HepG2 (cell line): ENCODE measurements around the gene PDCD2L.

Experiments used
- NFKBIZ ChIP-seq: IDR thresholded peaks from 2 replicates; pipeline ENCODE4 v1.6.1; 2018; ENCODE audit warnings: missing genetic modification reagents, missing compliant biosample characterization
- PBX3 ChIP-seq: sonication (generic); formaldehyde crosslinking; IDR thresholded peaks from 2 replicates; pipeline ENCODE4 v1.8.1; 2023; ENCODE audit warnings: missing genetic modification reagents, inconsistent platforms, borderline replicate concordance
- POLR2A ChIP-seq, 2 experiments: IDR thresholded peaks; 2 replicates each; pipeline ENCODE4 v1.6.1; 2011; ENCODE audit warnings: low read depth in 2 of 2, low read length in 2 of 2, mild to moderate bottlenecking in 1 of 2, moderate library complexity in 1 of 2; ENCODE audit not compliant: insufficient read depth in 1 of 2
- ZNF235 ChIP-seq: sonication (generic); formaldehyde crosslinking; IDR thresholded peaks from 2 replicates; pipeline ENCODE4 v1.8.1; 2023; ENCODE audit warnings: mild to moderate bottlenecking, missing genetic modification reagents, borderline replicate concordance

- TF ChIP-seq POLR2A (IDR thresholded peaks at IDR 0.05; ENCODE audit: insufficient read depth in 1 of 2, low read depth in 2 of 2, low read length in 2 of 2), result no peak
- no peak for TF ChIP-seq NFKBIZ (CRISPR knock-in tag)
- TF ChIP-seq ZNF235 (CRISPR knock-in tag), result no peak
- no peak for TF ChIP-seq PBX3 (CRISPR knock-in tag)
Observed at GRCh38 chr19:34416021-34416545, 11.9 kb downstream of the PDCD2L start.
